Retinal pigment epithelial cell (primary cell): ENCODE data around the gene PDGFA.

Source experiments
- DNase-seq: peaks from one replicate; pipeline ENCODE4 v3.0.0-alpha.2; 2010; ENCODE audit warnings: low read depth
- H3K4me3 ChIP-seq: 2 replicates; pipeline ENCODE4 v1.5.1; 2011; ENCODE audit warnings: mild to moderate bottlenecking, low read length, control low read depth, moderate library complexity
- CTCF ChIP-seq: conservative IDR thresholded peaks from 2 replicates; pipeline ENCODE4 v1.5.1; 2011; ENCODE audit warnings: low read depth, low read length, control low read depth, inconsistent platforms

Gene PDGFA

GRCh38 chr7:461453-462172, 58.0 kb downstream of the PDGFA start:
- DNase-seq = no peak
- no peak for TF ChIP-seq CTCF
- H3K4me3 ChIP-seq = no peak overlapping the region

GRCh38 chr7:461117-461452, 58.6 kb downstream of the PDGFA start:
- TF ChIP-seq CTCF = no peak

GRCh38 chr7:460374-461116, 59.1 kb downstream of the PDGFA start:
- H3K4me3 ChIP-seq = no peak overlapping the region
- no peak for DNase-seq
- TF ChIP-seq CTCF = no peak

More at GRCh38 chr7:461117-461452, 58.6 kb downstream of the PDGFA start:
- no peak overlapping the region for H3K4me3 ChIP-seq
- DNase-seq = no peak

GRCh38 chr7:459584-460373, 59.9 kb downstream of the PDGFA start:
- DNase-seq = no peak
- no peak for TF ChIP-seq CTCF
- no peak overlapping the region for H3K4me3 ChIP-seq

- H3K4me3 ChIP-seq = no peak overlapping the region
- TF ChIP-seq CTCF = no peak
- DNase-seq = no peak
Measured at GRCh38 chr7:458511-459245, 61.0 kb downstream of the PDGFA start.

- no peak overlapping the region for H3K4me3 ChIP-seq
- no peak for DNase-seq
- no peak for TF ChIP-seq CTCF
Measured at GRCh38 chr7:457814-458510, 61.7 kb downstream of the PDGFA start.
